Measurements from ENCODE around the gene PRTG. TPM values are rescaled to one million over a fixed set of nuclear protein-coding genes. Genes with fewer than 3 reads are reported as not detected.
"Not testable (repeated sequence)": the region's sequence is repeated elsewhere in the genome, so short reads cannot be mapped to it uniquely, and the experiment has no call there.

The PRTG gene
- total RNA-seq, 2 experiments from 2014 or later = not detected

DNA sequence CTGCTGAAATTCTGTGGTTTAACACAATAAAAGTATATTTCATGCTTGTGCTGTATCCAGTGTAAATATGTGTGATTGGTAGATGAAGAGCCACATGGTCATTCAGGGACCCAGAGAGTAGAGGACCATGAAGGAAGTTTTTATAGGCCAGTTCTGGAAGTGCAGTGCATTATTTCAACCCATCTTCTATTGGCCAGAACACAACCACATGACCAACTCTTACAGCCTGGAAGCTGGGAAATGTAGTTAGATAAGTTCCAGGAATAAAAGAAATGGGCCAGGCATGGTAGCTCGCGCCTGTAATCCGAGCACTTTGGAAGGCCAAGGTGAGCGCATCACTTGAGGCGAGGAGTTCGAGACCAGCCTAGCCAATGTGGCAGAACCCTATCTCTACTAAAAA, 21.4 kb upstream of the PRTG start:
- Mint-ChIP-seq H3K27me3 (no peaks in the 10 kb centered on the region), H3K9me3 (no peaks in the 10 kb centered on the region), H3K4me1 (ENCODE audit: low read depth) (peaks cover 7% of the 10 kb centered on the region), H3K27ac (no peak overlapping the region), H3K36me3 (ENCODE audit: low read depth) (no peaks in the 10 kb centered on the region), H3K4me3 (no peak overlapping the region)
- POLR2A ChIA-PET = no interaction called here
- no peak for DNase-seq
- ATAC-seq = no peak
- CTCF ChIA-PET = interaction anchor here (0.8 to 1.2 kb wide), 2 partner anchors 9 to 10 kb away, joined by 4 to 5 read pairs; no protein-coding TSS in a partner anchor
- intact Hi-C loops (cut with micrococcal nuclease) = no loop called here
- TF ChIP-seq, protein P1, sequence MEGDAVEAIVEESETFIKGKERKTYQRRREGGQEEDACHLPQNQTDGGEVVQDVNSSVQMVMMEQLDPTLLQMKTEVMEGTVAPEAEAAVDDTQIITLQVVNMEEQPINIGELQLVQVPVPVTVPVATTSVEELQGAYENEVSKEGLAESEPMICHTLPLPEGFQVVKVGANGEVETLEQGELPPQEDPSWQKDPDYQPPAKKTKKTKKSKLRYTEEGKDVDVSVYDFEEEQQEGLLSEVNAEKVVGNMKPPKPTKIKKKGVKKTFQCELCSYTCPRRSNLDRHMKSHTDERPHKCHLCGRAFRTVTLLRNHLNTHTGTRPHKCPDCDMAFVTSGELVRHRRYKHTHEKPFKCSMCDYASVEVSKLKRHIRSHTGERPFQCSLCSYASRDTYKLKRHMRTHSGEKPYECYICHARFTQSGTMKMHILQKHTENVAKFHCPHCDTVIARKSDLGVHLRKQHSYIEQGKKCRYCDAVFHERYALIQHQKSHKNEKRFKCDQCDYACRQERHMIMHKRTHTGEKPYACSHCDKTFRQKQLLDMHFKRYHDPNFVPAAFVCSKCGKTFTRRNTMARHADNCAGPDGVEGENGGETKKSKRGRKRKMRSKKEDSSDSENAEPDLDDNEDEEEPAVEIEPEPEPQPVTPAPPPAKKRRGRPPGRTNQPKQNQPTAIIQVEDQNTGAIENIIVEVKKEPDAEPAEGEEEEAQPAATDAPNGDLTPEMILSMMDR (IDR thresholded peaks at IDR 0.05) = no peak

DNA sequence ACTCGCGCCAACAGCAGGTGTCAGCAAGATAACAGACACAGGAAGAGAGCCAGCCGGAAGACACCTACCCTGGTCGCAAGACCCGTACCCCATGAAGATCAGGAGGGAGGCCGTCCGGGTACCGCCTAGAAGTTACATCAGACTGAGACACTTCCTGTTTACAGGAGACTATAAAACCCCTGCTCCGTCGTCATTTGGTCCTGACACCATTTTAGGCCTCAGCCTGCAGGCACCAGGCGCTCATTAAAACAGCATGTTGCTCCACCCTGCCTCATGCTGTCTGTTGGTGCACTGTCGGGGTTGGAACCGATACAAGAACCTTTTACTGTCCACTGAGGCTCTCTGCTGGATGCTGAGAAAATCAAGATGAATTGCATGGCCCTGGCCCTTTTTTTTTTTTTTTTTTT, 15.6 kb upstream of the PRTG start:
- H3K36me3 Mint-ChIP-seq (ENCODE audit: low read depth) = no peaks in the 10 kb centered on the region
- no peak overlapping the region for H3K4me3 Mint-ChIP-seq
- no peaks in the 10 kb centered on the region for H3K9me3 Mint-ChIP-seq
- ATAC-seq = no peak
- no peaks in the 10 kb centered on the region for H3K27me3 Mint-ChIP-seq
- H3K4me1 Mint-ChIP-seq (ENCODE audit: low read depth) = no peaks in the 10 kb centered on the region
- no peak for DNase-seq
- H3K27ac Mint-ChIP-seq = no peak overlapping the region
- intact Hi-C loops (cut with micrococcal nuclease) = no loop called here
- TF ChIP-seq, protein P1 (IDR thresholded peaks at IDR 0.05) = no peak
- ChIA-PET CTCF (no interaction called here), POLR2A (no interaction called here)

DNA sequence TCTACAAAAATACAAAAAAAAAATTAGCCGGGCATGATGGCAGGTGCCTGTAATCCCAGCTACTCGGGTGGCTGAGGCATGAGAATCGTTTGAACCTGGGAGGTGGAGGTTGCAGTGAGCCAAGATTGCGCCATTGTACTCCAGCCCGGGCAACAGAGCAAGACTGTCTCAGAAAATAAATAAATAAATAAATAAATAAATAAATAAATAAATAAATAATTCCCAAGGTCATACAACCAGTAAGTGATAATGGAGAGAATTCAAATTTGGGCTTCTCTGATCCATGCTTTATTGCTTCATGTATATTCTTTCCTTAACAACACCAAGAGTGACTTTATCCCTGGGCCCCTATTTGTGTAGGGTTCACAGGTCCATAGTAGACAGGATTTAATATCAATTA, 10.5 kb upstream of the PRTG start:
- CTCF ChIA-PET; H3K4me1 Mint-ChIP-seq (ENCODE audit: low read depth); H3K36me3 Mint-ChIP-seq (ENCODE audit: low read depth); H3K27ac Mint-ChIP-seq; ATAC-seq; H3K4me3 Mint-ChIP-seq; DNase-seq; POLR2A ChIA-PET; intact Hi-C loops (cut with micrococcal nuclease); H3K9me3 Mint-ChIP-seq; H3K27me3 Mint-ChIP-seq: not testable (repeated sequence)

DNA sequence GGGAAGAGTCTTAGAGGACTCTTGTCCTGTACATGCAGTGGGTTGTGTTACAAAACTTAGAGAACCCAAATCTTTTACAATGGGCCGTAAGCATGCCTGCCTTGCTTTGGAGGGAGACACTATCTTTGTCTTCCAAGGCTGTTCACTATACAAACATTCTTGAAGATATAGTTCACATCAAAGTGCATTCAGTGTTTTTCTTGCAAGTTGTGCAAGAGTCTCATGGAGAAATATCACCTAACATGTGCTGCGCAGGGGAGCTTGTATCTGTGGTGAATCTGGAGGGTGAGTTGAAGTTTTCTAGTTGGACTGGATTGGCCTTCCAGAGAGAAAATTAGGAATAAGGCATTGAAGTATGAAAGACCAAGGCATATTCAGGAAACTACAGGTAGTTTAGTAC, 7.8 kb upstream of the PRTG start:
- CTCF ChIA-PET = no interaction called here
- no peak overlapping the region for H3K4me3 Mint-ChIP-seq
- H3K27me3 Mint-ChIP-seq = peaks cover 10% of the 10 kb centered on the region
- ATAC-seq (no peak), DNase-seq (no peak)
- POLR2A ChIA-PET = no interaction called here
- intact Hi-C loops (cut with micrococcal nuclease) = no loop called here
- no peak overlapping the region for H3K27ac Mint-ChIP-seq
- TF ChIP-seq, protein P1 (IDR thresholded peaks at IDR 0.05) = no peak
- H3K4me1 Mint-ChIP-seq (ENCODE audit: low read depth) = no peaks in the 10 kb centered on the region
- no peaks in the 10 kb centered on the region for H3K9me3 Mint-ChIP-seq
- no peaks in the 10 kb centered on the region for H3K36me3 Mint-ChIP-seq (ENCODE audit: low read depth)

DNA sequence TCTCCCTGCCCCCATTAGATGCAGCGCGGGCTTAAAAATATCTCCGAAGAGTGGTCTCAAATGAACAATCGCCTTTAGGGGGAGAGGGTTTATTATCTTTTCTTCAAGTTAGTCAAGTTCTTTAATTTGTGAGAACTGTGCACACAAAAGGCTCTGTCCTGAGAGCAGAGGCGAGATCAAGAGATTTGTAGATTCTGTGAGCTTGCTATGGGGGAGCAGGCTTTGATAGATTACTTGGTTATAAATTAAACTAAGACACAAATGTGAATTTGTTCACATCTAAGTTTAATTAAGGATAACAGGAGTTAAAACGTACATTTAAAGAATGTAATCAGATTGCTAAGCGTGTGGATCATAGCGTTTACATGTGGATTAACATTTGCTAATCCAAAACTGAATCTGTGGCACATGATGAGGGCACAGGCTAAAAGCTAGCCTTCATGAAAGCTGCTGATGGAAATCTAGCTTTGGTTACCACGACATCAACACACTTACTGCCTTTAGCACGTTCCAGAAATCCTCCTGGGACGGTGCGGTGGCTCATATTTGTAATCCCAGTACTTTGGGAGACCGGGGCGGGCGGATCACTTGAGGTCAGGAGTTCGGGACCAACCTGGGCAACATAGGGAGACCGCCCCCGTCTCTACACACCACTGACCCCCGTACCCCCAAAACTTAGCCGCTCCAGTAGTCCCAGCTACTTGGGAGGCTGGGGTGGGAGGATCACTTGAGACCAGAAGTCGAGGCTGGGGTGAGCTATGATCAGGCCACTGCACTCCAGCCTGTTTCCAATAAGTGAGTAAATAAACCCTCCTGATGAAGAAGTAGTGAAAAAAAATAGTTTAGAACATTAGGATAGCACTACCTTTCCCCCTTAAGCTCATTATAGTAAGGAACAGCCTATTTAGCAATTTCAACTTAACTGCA, 1.0 kb upstream of the PRTG start:
- ATAC-seq (no peak), DNase-seq (no peak)
- Mint-ChIP-seq H3K27ac (no peak overlapping the region), H3K36me3 (ENCODE audit: low read depth) (no peaks in the 10 kb centered on the region), H3K4me1 (ENCODE audit: low read depth) (no peaks in the 10 kb centered on the region), H3K9me3 (no peaks in the 10 kb centered on the region), H3K27me3 (peaks cover 32% of the 10 kb centered on the region), H3K4me3 (peak overlapping the region; percentile 27)
- TF ChIP-seq, protein P1 (IDR thresholded peaks at IDR 0.05) = no peak
- POLR2A ChIA-PET = no interaction called here
- CTCF ChIA-PET = interaction anchor here (0.6 to 3.2 kb wide), 3 partner anchors 16 to 68 kb away, joined by 3 to 11 read pairs (median 4); no protein-coding TSS in a partner anchor
- intact Hi-C loops (cut with micrococcal nuclease) = no loop called here
